DMS153 treated with DMSO at 0.1 percent for 48 hours (cell line): ENCODE measurements around the gene SRSF6.
"Not testable (repeated sequence)": the region's sequence is repeated elsewhere in the genome, so short reads cannot be mapped to it uniquely, and the experiment has no call there.

Experiments used
- DNase-seq: peaks from one replicate; lab custom pipeline; 2025; ENCODE audit not compliant: unreplicated experiment; lab: John Stamatoyannopoulos, UW

Gene SRSF6

DNA sequence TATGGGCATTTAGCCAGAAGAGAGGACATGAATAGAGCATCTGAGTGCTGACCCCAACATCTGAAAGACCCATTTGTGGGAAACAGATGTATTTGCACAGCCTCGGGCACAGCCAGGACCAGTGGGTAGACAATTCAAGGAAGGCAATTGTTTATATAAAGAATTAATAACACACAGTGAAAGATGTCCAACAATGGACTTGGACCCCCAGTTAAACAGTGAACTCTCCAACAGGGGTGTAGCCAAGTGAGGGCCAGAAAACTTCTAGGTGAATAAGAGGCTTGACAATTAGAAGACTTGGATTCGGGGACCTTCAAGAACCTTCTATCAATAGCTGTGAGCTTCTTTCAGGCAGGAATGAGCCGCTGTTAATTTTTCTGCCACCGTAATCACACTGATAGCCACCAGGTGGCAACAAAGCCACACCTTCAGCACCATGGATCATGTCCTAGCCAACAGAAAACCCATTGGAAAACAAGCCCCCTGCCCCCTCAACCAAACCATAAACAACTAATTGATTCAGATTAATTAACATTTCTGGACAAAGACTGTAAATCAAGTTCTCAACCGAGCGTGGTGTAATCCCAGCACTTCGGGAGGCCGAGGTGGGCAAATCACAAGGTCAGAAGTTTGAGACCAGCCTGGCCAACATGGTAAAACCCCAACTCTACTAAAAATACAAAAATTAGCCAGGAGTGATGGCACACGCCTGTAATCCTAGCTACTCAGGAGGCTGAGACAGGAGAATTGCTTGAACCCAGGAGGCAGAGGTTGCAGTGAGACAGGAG is 8.8 kb upstream of the SRSF6 start:
- DNase-seq, result peak; percentile 27

DNA sequence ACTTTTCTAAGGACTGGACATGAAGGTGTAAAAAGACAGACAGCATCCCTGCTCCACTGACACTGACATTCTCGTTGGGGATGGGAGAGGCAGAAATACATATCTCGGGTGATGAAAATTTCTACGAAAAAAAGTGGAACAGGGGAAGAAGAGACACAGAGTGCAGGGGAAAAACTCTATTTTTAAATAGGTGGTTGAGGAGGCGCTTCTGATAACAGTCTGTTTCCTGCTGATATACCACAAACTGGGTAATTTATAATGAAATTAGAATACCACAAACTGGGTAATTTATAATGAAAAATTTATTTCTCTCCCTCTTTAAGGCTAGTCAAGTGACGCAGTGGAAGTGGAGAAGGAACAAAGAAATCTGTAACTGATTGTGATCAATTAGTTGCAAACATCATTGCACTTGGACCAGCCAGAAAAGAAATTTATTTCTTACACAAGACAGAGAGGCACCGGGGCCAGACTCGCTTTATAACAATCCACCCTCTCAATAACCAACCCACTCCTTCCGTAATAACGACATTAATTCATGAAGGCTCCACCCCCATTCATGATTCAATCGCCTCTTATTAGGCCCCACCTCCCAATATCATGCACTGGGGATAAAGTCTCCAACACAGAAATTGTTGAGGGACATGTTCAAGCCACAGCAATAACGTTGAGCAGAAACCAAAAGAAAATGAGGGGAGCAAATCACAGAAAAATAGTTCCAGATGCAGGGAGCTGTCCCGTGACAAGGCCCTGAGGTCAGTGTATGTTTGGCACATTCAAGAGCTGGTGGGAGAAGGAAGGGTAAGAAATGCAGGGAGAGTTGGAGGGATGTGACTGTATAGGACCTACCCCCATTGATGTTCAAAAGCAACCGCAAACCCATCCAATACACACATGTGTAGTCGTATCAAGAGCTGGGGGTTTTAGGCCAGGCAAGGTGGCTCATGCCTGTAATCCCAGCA is 6.6 kb upstream of the SRSF6 start:
- DNase-seq, result no peak

DNA sequence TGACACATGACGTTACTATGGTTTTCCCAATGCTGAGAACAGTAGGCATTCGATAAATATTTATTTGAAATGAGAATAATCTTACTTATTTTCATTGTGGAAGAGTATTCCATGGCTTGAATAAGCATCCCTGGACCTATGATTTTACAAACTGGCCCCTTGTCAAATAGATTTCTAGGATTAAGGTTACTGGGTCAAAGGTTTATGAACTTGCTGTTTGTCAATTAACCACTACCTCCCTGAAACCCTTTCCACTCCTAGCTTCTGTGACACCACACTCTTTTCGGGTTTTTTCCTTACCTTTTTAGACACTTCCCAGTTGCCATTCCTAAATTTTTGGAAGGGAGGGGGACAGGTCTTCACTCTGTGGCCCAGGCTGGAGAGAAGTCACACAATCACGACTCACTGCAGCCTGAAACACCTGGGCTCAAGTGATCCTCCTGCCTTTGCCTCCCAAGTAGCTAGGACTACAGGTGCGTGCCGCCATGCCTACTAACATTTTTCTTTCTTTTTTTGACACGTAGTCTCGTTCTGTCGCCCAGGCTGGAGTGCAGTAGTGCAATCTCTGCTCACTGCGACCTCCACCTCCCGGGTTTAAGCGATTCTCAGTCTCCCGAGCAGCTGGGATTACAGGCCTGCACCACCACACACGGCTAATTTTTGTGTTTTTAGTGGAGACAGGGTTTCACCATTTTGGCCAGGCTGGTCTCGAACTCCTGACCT is 5.1 kb upstream of the SRSF6 start:
- no peak for DNase-seq

DNA sequence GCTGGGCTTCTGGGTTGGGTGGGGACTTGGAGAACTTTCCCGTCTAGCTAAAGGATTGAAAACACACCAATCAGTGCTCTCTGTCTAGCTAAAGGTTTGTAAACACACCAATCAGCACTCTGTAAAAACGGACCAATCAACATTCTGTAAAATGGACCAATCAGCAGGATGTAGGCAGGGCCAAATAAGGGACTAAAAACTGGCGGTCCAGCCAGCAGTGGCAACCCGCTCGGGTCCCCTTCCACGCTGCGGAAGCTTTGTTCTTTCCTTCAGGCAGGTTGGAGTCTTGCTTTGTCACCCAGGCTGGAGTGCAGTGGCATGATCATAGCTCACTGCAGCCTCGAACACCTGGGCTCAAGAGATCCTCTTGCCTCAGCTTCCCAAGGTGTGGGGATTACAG is 1.4 kb upstream of the SRSF6 start:
- not testable (repeated sequence) for DNase-seq

DNA sequence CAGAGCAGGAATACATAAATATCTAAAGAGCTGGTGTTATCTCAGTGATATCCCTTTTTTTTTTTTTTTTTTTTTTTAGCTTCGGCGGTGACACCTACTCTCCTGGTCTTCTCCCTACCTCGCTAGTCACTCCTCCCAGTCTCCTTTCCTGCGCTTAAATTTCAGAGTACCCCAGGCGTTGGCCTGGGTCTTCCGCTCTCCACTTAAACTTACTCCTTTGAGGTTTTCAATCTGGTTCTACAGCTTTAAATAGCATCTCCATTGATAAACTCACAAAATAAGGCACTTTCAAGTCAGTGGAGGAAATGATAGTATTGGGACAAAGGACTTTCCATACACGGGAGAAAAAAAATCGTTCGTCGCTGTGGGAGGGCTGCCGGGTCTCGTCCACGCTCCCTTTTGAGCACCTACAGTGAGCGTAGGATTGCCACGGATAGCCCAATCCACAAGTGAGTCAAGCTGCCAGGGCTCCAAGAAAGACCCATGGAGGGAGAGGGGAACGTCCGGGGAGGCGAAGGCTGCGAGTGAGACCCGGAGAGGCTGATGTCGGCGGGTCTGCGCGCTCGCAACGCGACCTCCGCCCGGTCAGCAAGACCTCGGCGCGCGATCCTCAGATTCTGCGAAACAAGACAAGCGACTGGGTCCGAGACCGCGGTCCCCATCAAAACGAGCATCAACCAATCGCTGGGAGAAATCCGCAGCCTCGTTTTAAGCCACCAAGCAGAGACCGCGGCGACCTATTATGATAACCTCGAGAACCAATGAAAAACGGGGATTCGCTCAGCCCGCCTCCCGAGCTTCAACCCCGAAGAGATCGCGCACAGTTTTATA is 672 bp upstream of the SRSF6 start:
- DNase-seq, result peak; percentile 97

DNA sequence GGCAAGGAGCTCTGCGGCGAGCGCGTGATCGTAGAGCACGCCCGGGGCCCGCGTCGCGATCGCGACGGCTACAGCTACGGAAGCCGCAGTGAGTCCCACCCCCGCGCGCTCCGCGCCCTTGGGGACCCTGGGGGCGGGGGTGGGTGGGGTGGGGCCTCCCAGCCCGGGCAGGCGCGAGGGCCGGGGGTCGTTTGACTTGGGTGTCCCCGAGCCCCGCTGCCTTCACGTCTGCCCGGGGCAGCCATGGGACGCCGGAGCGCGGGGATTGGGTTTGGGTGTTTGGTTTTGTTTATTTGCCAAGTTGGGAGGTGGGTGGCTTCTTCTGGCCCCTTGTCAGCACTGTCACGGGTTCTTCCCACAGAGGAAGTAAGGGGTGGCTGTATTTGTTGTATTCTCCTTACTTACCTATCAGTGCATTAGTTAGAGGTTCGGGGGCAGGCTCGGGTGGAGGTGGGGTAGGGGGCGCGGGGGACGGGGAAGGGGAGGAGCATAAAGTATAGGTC is 777 bp downstream of the SRSF6 start:
- no peak for DNase-seq

DNA sequence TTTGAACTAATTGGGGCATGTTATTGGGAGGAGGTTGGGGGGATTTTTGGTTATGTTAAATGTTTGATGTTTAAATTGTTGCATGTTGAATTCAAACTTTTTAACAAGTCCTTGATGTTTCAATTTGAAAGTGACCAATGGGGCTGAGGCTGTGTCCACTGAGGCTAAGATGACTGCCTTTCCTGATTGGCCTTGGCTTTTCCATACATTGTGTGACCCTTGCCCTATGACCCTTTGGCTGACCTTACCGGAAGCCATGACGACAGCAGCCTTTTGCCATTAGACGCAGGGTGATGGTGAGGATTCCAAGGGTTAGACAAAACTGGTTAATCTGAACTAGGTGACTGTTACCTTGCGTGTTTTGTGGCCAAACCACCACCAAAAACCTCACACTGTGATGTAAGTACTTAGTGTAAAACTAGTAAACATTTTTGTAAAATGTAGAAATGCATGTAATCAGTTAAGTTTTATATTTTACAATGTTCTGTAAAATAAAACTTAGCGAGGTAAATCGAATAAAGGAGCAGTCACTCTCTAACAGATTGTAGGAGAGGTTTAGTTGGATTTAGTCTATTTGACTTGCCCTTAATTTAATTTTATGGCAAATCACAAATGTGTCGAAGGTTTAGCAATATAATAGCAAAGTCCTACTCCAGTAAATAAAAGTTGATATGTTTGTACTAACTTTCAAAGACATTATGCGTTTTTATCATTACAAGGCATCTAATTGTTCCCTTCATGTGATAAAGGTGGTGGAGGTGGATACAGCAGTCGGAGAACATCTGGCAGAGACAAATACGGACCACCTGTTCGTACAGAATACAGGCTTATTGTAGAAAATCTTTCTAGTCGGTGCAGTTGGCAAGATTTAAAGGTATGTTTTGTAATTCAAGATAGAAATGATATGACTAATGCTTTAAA is 1.6 kb downstream of the SRSF6 start:
- no peak for DNase-seq

DNA sequence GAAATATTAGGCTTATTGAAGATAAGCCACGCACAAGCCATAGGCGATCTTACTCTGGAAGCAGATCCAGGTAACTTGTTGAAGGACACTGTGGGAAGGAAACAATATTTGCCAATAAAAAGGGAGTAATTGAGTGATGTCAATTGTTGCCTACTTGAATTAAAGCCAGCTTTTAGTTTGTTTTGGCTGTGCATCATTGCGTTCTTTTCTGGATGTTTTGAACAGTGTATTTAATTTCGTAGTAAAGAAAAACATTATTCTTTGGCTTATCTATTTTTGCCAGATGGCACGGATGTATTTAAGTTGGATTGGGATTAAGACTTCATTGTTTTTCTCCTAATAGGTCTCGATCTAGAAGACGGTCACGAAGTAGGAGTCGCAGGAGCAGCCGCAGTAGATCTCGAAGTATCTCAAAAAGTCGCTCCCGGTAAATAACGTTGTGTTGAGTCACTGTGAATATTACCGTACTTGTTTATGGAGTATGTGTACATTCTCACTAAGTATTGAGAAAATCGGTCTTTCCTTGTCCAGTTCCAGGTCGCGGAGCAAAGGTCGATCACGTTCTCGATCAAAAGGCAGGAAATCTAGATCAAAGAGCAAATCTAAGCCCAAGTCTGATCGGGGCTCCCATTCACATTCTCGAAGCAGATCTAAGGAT is 2.6 kb downstream of the SRSF6 start:
- no peak for DNase-seq

DNA sequence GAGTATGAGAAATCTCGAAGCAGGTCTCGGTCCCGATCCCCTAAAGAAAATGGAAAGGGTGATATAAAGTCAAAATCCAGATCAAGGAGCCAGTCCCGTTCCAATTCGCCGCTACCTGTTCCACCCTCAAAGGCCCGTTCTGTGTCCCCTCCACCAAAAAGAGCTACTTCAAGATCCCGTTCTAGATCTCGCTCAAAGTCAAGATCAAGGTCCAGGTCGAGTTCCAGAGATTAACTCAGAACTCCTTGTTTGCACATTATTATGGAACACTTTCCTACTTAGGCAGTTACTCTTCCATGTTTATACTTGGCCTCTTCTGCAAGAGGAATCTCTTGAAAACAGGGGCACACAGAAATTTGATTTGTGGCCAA is 3.1 kb downstream of the SRSF6 start:
- no peak for DNase-seq

DNA sequence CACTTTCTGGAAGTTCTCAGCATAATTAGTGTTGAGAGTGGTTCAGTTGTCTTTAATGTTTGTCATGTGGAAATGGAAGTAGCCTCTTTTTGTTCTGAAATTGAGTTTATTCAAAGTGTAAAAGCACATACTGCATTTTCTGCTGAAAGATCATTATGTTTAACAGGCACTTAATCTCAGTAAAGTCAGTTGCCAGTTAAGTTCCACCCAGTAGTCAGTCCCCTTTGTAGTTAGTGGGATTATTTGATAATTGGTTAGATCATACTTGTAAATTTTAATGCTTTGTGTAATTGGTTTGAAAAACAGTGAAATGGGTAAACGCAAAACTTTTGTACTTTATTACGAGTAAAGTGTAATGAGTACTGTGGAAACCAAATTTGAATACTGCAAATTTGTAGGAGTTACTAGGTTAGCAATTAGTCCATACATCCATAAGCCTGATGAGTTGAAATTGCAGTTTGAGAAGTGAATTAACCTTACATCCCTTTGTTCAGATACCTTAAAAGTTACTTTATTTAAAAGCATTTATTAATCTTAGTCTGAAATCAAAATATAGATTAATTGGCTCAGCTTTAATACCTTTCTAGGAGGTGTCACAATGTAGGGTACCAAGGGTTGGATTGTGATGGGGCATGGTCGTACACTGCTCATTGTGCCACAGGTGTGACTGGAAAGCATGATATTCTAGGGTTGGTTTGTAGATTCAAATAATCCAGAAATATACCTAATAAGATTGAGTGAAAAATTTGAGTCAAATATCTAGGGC is 4.4 kb downstream of the SRSF6 start:
- DNase-seq, result no peak

DNA sequence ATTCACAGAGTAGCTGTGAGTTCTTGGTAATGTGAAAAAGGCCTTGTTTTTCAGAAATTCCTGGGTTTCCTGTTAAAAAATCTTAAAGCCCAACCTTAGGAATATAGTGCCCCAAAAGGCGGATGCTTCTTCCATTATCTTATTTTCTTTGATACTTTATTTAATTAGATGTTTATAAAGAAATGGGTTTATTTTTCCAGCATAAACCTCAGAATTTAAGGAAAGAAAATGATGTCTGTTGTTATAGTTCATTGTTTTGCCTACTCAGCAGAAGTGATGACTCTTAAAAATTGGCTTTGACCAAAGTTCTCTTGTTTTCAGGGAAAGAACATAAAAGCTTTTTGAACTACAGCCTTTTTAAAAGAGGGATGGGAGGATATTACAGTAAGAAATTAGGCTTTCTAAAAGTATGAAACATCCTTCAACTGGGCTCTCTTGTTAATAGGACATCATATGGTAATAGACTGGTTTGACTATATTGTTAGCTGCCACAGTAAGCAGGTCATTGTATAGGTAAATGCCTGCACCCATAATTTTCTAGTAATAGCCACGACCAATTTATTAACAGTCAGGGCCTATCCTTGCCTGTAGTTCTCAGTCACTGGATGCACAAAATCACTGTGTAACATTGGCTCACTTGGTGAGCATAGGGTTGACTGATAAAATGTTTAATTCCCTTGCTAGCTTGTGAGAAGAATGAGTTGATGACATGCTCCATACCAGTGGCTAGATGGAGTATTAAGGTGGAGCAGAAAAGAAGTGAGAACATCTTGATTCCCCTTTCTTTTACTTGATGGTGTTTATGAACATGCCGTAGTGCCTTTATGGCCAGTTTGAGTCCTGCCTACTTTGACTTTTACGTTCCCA is 5.2 kb downstream of the SRSF6 start:
- DNase-seq, result no peak

DNA sequence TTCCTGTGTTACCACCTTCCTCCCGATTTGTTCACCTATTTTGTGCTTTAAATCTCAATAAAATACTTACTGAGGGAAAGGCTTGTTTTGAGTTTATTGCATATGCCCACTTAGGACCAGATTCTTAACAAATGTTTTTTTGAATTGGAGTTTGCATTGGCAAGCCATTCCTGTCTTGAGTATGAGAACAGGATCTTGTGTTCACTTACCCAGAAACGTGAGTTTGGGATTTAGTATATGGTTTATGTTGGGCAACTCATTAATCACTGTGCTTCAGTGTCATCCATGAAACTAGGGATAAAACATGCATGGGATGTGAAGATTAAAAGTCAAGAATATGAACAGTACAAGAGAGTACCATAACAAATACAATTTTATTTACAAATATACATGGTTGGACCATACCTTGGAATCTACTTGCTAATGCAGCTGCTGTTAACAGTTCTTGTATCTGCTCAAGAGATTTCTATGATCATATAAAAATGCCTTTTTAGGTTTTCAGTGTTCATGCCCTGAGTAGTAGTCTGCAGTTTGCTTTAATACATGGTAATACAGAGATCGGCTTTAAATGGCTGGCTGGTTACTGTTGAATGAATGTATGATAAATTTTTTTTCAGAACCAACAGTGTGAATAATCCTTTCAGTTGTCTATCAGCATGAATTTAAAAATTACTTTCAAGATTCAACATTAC is 6.0 kb downstream of the SRSF6 start:
- no peak for DNase-seq

DNA sequence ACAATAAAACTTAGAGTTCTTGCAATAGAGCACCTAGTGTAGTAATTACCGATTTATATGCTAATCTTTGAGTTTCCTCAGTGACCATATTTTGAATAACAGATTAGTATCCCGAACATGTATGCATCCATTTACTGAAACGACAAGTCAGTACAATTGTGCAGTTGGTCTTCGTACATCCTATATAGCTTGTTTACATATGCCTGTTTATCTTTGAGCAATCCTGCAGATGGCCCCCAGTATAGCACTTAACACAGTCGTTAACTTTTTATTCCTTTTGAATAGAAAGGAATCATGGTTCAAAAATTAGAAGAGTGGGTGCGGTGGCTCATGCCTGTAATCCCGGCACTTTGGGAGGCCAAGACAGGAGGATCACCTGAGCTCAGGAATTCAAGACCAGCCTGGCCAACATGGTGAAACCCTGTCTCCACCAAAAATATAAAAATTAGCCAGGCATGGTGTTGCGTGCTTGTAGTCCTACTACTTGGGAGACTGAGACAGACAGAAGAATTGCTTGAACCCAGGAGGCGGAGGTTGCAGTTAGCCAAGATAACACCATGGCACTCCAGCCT is 6.6 kb downstream of the SRSF6 start:
- DNase-seq, result no peak

DNA sequence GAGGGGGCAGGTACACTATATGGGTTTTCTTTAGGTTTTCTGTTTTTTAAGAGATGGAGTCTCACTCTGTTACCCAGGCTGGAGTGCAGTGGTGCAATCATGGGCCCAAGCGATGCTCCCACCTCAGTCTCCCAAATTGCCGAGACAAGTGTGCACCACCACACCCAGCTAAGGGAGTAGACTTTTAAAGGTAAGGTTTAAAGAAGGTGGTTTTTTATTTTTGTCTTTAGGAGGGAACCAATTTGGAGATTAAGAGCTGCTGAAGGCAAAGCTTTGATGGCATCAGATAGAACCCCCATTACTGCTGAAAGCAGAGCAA is 7.9 kb downstream of the SRSF6 start:
- DNase-seq, result no peak

DNA sequence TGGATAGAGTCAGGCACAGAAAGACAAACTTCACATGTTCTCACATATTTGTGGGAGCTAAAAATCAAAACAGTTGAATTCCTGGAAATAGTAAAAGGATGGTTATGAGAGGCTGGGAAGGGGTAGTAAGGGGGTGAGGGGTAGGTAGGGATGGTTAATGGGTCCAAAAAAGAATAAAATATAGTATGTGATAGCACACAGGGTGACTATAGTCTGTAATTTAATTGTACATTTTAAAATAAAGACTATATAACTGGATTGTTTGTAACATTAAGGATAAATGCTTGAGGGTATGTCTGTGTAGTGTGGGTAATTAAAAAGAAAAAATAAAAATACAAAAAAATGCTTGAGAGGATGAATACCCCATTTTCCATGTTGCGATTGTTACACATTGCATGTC is 9.9 kb downstream of the SRSF6 start:
- no peak for DNase-seq

DNA sequence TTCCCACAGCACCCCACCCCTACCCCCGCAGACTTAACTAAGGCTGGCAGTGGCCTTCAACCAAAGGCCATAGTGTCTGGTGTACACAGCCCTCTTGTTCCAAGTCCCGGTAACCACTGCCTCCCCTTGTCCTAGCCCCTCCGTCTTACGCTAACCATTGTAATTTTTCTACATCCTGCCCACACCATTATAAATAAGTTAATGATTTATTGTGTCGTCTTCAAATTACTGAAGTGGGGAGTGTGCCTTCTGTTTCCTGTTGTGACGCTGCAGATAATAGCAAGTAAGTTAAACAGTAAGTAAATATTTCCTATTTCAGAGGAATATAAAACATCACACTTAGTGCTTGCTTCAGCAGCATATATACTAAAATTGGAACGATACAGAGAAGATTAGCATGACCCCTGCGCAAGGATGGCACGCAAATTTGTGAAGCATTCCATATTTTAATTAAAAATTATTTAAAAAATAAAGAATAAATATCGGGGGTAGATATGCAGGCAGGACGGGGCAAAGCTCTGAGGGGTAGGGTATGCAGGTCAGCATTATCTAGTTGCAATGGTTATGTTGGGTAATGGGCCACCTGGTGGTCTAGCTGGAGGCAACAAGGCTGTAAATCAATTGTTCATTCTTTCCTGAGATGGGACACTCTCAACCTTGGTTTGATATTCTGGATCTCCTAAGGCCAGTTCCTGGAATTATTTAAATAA is 15.1 kb downstream of the SRSF6 start:
- no peak for DNase-seq
